ENCODE results near the gene BIK. TPM values are rescaled to one million over a fixed set of nuclear protein-coding genes. Genes with fewer than 3 reads are reported as not detected.

BIK gene
- total and polyA plus RNA-seq, 10 donors = 1.1 to 14.2 (median 2.3) TPM

DNA sequence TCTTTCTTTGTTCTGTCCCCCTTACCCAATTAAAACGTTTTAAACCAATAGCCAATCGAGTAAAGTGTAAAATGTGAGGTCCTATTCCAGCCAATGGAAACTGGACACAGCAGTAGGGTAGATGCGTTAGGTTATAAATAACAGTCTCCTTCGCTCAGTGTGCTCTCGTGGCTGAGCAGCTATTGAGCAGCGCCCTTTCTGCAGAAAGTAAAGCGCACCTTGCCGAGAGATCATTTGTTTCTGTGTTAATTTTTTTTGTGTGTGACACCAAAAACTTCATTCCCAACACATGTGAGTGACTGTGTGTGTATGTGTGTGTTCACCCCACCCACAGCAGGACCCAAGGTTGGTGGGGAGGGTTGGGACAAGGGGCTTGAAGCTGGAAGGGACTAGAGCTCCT, 14.1 kb upstream of the BIK start:
- H3K4me3 ChIP-seq = no peak overlapping the region
- 84 to 95% (median 85%) methylated on average over 8 of the region's 8 CpGs for WGBS, 5 donors
- H3K27ac ChIP-seq = no peak overlapping the region
- TF ChIP-seq POLR2A (IDR thresholded peaks at IDR 0.05) (no peak), POLR2AphosphoS5 (IDR thresholded peaks at IDR 0.05) (no peak)
- TF ChIP-seq, protein P1, sequence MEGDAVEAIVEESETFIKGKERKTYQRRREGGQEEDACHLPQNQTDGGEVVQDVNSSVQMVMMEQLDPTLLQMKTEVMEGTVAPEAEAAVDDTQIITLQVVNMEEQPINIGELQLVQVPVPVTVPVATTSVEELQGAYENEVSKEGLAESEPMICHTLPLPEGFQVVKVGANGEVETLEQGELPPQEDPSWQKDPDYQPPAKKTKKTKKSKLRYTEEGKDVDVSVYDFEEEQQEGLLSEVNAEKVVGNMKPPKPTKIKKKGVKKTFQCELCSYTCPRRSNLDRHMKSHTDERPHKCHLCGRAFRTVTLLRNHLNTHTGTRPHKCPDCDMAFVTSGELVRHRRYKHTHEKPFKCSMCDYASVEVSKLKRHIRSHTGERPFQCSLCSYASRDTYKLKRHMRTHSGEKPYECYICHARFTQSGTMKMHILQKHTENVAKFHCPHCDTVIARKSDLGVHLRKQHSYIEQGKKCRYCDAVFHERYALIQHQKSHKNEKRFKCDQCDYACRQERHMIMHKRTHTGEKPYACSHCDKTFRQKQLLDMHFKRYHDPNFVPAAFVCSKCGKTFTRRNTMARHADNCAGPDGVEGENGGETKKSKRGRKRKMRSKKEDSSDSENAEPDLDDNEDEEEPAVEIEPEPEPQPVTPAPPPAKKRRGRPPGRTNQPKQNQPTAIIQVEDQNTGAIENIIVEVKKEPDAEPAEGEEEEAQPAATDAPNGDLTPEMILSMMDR (IDR thresholded peaks at IDR 0.05 in 8 of 11, conservative IDR thresholded peaks at IDR 0.05 in 3 of 11) = no peak
- DNase-seq = no peak
- no peaks in the 10 kb centered on the region for H3K36me3 ChIP-seq
- H3K4me1 ChIP-seq = peaks cover 0 to 18% (median 2%) of the 10 kb centered on the region in 6 donors
- peaks cover 0 to 16% (median 12%) of the 10 kb centered on the region in 8 donors for H3K9me3 ChIP-seq
- intact Hi-C loops (cut with DNase I; ENCODE audit: low total_unique reads) = no loop called here
- no peaks in the 10 kb centered on the region for H3K27me3 ChIP-seq (replicated peaks in 1 of 7)

DNA sequence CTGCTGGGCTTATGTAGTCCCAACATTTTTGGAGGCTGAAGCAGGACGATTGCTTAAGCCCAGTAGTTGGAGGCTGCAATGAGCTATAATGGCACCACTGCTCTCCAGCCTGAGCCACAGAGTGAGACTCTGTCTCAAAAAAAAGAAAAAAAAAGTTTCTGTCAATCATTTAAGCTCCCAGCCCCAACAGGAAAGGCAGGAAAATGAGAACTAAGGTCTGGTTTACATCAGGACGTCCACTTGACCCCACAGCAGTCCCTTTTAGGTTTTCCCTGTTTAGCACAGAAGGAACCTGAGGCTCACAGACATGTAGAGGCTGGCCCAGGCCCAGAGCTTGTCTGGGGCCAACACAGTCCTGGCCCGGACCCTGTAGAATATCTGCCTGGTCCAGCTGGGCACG, 12.2 kb upstream of the BIK start:
- H3K4me3 ChIP-seq = no peak overlapping the region
- TF ChIP-seq, protein P1 (IDR thresholded peaks at IDR 0.05 in 8 of 11, conservative IDR thresholded peaks at IDR 0.05 in 3 of 11) = no peak
- TF ChIP-seq POLR2A (IDR thresholded peaks at IDR 0.05) (no peak), POLR2AphosphoS5 (IDR thresholded peaks at IDR 0.05) (no peak)
- no peak for DNase-seq
- 46 to 60% (median 47%) methylated on average over 4 of the region's 4 CpGs for WGBS, 5 donors
- peaks cover 0 to 14% (median 2%) of the 10 kb centered on the region in 6 donors for H3K4me1 ChIP-seq
- no peaks in the 10 kb centered on the region for H3K27me3 ChIP-seq (replicated peaks in 1 of 7)
- intact Hi-C loops (cut with DNase I; ENCODE audit: low total_unique reads) = no loop called here
- H3K36me3 ChIP-seq = no peaks in the 10 kb centered on the region
- peak overlapping the region in 1 of 8 donors; percentile 28 for H3K27ac ChIP-seq
- peaks cover 0 to 16% (median 12%) of the 10 kb centered on the region in 8 donors for H3K9me3 ChIP-seq

DNA sequence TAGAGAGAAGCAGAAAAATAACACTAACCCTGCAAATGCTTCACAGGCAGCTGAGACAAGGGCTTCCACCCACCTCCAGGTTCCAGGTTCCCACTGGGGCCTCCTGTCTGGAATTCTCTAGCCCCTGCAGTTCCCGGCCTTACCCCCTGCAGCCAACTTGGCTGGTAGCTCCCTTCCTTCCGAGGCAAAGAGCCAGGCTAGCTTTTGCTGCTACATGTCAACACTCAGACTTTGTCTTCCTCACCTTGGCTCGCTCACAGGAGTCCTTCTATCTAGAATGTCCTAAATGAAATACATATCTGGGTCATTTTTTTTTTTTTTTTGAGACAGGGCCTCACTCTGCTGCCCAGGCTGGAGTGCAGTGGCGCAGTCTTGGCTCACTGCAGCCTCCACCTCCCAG, 11.5 kb upstream of the BIK start:
- H3K36me3 ChIP-seq = no peaks in the 10 kb centered on the region
- H3K4me1 ChIP-seq = peaks cover 0 to 21% (median 8%) of the 10 kb centered on the region in 6 donors
- peaks cover 0 to 16% (median 12%) of the 10 kb centered on the region in 8 donors for H3K9me3 ChIP-seq
- DNase-seq = no peak
- TF ChIP-seq POLR2A (IDR thresholded peaks at IDR 0.05) (no peak), POLR2AphosphoS5 (IDR thresholded peaks at IDR 0.05) (no peak)
- TF ChIP-seq, protein P1 (IDR thresholded peaks at IDR 0.05 in 8 of 11, conservative IDR thresholded peaks at IDR 0.05 in 3 of 11) = no peak
- H3K27me3 ChIP-seq (replicated peaks in 1 of 7) = no peaks in the 10 kb centered on the region
- H3K27ac ChIP-seq = peak overlapping the region in 1 of 8 donors; percentile 28
- 69 to 94% (median 87%) methylated on average over 4 of the region's 4 CpGs for WGBS, 5 donors
- intact Hi-C loops (cut with DNase I; ENCODE audit: low total_unique reads) = no loop called here
- no peak overlapping the region for H3K4me3 ChIP-seq

DNA sequence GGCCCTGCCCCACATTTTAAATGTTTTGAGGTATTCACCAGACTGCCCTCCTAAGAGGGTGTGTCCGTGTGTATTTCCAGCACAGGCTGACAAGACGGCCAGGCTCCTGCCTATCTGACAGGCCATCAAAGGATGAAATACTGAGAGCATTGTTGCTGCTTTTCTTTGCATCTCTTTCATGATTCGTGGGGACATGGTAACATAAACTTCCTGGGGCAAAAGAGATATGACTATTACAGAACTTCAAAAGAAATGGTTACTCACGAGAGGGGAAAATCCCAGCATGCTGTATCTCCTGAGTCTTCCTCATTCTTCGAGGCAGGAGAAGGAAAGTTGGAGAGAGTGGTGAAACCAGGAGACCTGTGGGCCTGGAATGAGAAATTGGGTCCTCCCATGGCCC, 10.3 kb upstream of the BIK start:
- intact Hi-C loops (cut with DNase I; ENCODE audit: low total_unique reads) = no loop called here
- 58 to 73% (median 62%) methylated on average over 5 of the region's 5 CpGs for WGBS, 5 donors

More for the DNA sequence above, 10.3 kb upstream of the BIK start:
- H3K4me1 ChIP-seq = peaks cover 0 to 26% (median 9%) of the 10 kb centered on the region in 6 donors
- peaks cover 0 to 16% (median 12%) of the 10 kb centered on the region in 8 donors for H3K9me3 ChIP-seq
- TF ChIP-seq, protein P1 (IDR thresholded peaks at IDR 0.05 in 8 of 11, conservative IDR thresholded peaks at IDR 0.05 in 3 of 11) = no peak
- no peak for TF ChIP-seq POLR2AphosphoS5 (IDR thresholded peaks at IDR 0.05)
- no peak for TF ChIP-seq POLR2A (IDR thresholded peaks at IDR 0.05)
- H3K4me3 ChIP-seq = no peak overlapping the region
- no peaks in the 10 kb centered on the region for H3K27me3 ChIP-seq (replicated peaks in 1 of 7)
- H3K36me3 ChIP-seq = no peaks in the 10 kb centered on the region
- no peak for DNase-seq
- peak overlapping the region in 3 of 8 donors; percentile 39 to 63 (median 54) for H3K27ac ChIP-seq

Data from spleen (tissue), 11 donors.